ENCODE measurements around the gene ANO1.
A peak's percentile ranks its signal among the peaks of the same experiment; 100 is the strongest.

ANO1 gene

DNA sequence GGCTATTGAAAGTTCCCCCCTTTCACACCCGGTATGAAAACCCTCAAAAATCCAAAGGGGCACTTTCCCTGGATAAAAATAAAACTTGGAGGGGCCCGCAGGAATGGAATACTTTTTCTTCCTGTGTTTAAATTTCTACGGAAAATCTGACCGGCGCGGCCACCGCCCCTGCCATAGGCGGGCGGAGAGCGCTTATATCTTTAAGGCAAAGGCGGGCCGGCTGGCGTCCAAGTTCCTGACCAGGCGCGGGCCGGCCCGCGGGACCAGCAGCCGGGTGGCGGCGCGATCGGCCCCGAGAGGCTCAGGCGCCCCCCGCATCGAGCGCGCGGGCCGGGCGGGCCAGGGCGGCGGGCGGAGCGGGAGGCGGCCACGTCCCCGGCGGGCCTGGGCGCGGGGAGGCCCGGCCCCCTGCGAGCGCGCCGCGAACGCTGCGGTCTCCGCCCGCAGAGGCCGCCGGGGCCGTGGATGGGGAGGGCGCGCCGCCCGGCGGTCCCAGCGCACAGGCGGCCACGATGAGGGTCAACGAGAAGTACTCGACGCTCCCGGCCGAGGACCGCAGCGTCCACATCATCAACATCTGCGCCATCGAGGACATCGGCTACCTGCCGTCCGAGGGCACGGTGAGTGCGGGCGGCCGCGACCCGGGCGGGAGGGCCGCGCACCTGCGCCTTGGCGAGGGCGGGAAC lies at the start of gene ANO1:
ANO1 (plus strand) TSS at position 223 of the 686 bp plus-strand sequence; CDS start at position 513, 290 bp downstream.
- no peak for DNase-seq (ENCODE audit: low read depth)
- no peak within 1 kb of the TSS for H3K4me3 ChIP-seq (ENCODE audit: low read depth, low read length)
- TF ChIP-seq, protein P1, sequence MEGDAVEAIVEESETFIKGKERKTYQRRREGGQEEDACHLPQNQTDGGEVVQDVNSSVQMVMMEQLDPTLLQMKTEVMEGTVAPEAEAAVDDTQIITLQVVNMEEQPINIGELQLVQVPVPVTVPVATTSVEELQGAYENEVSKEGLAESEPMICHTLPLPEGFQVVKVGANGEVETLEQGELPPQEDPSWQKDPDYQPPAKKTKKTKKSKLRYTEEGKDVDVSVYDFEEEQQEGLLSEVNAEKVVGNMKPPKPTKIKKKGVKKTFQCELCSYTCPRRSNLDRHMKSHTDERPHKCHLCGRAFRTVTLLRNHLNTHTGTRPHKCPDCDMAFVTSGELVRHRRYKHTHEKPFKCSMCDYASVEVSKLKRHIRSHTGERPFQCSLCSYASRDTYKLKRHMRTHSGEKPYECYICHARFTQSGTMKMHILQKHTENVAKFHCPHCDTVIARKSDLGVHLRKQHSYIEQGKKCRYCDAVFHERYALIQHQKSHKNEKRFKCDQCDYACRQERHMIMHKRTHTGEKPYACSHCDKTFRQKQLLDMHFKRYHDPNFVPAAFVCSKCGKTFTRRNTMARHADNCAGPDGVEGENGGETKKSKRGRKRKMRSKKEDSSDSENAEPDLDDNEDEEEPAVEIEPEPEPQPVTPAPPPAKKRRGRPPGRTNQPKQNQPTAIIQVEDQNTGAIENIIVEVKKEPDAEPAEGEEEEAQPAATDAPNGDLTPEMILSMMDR (IDR thresholded peaks at IDR 0.05; ENCODE audit: control insufficient read depth, extremely low read depth, insufficient read depth): peak; percentile 12; the same call in 1 of the 2 replicates

DNA sequence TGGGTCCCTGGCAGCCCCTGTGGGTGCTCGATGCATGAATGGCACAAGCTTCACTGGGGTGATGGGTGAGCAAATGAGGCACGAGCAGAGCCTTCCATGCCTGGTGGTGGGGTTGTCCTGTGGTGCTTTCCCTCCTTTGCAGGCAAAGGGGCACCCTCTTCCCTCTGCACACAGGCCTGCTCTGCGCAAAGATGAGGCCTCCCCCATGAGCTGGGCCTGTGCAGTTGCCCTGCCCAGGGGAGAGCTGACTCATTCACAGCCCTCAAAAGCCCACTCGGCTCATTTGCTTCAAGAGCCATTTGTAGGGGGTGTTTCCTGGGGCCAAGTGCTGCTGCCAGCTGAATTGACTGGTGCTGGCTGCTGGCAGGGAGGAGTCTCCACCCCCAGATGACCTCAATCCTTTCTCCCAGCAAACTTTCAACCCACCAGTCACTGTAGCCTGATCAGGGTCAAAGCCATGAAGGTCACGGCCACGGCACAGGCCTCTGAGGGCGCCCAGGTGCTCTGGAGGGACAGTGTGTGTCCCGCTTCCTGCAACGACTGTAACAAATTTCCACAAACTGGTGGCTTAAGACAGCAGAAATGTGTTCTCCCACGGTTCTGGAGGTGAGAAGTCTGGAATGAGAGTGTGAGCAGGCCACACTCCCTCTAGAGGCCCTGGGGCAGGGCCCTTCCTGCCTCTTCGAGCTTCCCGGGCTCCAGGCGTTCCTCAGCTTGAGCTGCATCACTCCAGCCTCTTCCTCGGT lies 48.8 kb upstream of the ANO1 start:
- no peak for DNase-seq (ENCODE audit: low read depth)
- no peak overlapping the region for H3K4me3 ChIP-seq (ENCODE audit: low read depth, low read length)
- TF ChIP-seq, protein P1 (IDR thresholded peaks at IDR 0.05; ENCODE audit: control insufficient read depth, extremely low read depth, insufficient read depth): no peak

DNA sequence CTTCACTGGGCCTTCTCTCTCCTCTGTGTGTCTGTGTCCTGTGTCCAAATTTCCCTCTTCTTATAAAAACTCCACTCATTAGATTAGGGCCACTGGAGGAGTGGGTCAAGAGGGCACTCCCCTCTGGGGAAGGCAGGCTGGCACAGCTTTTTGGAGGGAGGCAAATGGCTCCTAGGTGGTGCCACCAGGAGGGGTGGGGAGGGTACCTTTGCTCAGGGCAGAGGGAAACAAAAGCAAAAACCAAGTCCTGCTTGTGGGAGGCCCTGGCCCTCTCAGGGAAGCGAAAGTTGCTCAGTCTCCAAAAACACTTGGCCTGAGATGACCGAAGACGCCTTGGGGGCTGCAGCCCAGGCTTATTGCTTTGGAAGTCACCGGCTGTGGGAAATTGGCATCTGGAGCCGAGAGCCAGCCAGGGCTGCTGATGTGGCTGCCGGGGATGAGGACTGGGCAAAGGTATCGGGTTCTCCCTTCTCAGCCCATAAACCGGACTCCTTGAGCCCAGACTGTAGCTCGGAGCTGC lies 48.2 kb upstream of the ANO1 start:
- TF ChIP-seq, protein P1 (IDR thresholded peaks at IDR 0.05; ENCODE audit: control insufficient read depth, extremely low read depth, insufficient read depth): no peak
- DNase-seq (ENCODE audit: low read depth): no peak
- H3K4me3 ChIP-seq (ENCODE audit: low read depth, low read length): no peak overlapping the region

DNA sequence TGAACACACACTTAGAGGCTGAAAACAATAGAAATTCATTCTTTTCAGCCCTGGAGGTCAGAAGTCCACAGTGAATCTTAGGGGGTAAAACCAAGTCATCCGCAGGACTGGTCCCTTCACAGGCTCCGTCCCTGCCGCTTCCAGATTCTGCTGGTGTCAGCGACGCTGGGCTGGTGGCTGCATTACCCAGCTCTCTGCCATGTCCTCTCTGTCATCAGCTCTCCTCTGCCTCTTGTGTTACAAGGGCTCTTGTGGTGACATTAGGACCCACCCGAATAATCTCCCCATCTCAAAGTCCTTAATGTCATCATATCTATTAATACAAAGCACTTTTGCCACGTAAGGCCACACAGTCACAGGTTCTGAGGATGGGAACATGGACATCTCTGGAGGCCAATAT lies 47.7 kb upstream of the ANO1 start:
- TF ChIP-seq, protein P1 (IDR thresholded peaks at IDR 0.05; ENCODE audit: control insufficient read depth, extremely low read depth, insufficient read depth): no peak
- DNase-seq (ENCODE audit: low read depth): no peak
- no peak overlapping the region for H3K4me3 ChIP-seq (ENCODE audit: low read depth, low read length)

DNA sequence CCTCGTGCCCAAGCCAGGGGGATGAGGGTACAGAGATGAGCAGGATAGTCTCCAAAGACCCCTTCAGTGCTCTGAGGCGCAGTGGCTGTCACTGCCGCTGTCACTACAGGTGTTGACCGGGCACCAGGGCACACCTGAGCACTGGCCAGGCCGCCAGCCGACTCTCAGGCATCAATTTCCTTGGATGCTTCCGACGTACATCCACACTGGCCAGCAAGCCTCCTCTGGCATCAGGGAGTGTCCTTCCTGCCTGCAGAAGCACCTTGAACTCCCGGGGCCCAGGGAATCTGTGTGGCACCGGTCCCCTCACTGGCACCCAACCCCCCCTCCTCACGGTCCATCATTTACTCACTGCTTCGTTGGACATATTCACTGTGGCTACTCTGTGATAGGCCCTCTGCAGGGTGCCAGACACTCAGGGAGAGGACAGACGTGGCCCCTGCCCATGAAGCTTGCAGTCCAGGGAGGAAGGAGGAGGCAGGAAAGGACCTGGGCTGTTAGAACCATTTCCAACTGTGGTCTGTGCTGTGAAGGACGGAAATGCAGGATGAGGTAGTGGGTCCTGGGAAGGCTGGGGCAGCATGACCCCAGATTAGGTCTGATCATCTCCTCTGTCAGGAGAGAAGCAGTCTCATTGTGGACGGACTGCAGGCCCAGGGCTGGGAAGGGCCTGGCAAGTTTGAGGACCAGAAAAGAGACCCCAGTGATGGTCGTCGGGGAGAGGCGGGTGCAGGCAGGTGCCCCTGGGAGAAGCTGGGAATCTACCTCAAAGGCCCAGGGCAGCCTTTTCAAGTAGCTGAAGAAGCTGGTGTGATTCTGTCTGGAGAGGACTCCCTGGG lies 46.3 kb upstream of the ANO1 start:
- H3K4me3 ChIP-seq (ENCODE audit: low read depth, low read length): no peak overlapping the region

DNA sequence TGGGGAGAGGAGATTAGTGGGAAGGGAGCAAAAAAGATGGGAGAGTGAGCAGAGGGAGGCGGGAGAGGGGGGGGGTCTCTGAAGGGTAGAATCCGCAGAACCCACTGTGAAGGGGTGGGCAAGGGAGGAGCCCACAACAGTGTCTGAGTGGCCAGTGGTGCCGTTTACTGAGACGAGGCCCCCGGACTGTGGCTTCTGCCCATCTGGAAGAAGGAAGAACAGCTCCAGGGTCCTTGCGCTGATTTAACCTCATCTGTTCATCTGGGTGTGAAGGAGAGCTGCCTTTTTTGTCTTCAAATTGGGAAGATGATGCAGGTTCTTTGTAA lies 45.7 kb upstream of the ANO1 start:
- TF ChIP-seq, protein P1 (IDR thresholded peaks at IDR 0.05; ENCODE audit: control insufficient read depth, extremely low read depth, insufficient read depth): no peak
- H3K4me3 ChIP-seq (ENCODE audit: low read depth, low read length): no peak overlapping the region
- no peak for DNase-seq (ENCODE audit: low read depth)

More for the DNA sequence above, 46.3 kb upstream of the ANO1 start:
- TF ChIP-seq, protein P1 (IDR thresholded peaks at IDR 0.05; ENCODE audit: control insufficient read depth, extremely low read depth, insufficient read depth): no peak
- no peak for DNase-seq (ENCODE audit: low read depth)

Data from LNCaP clone FGC (cell line).